Stimulated activated memory B cell treated with anti-CD40 and anti-IgM and Interleukin-4, amounts not matched to agents 10 μg/mL and 1 μg/mL and 100 μg/mL, for 72 hours (primary cell): ENCODE measurements around the gene PLXNB3.
"Not testable (repeated sequence)": the region's sequence is repeated elsewhere in the genome, so short reads cannot be mapped to it uniquely, and the experiment has no call there.

Experiments used
- ATAC-seq: fragments of 150-1000 bp; cut with Tn5 transposase; 2 replicates; pipeline ENCODE4 v1.10.0; 2021
- H3K27ac Mint-ChIP-seq: one replicate; pipeline ENCODE4 v1.8.0; 2022; ENCODE audit warnings: mild to moderate bottlenecking, mixed read lengths
- H3K27me3 Mint-ChIP-seq: one replicate; pipeline ENCODE4 v1.8.0; 2022; ENCODE audit warnings: mixed read lengths
- H3K36me3 Mint-ChIP-seq: one replicate; pipeline ENCODE4 v1.8.0; 2022; ENCODE audit warnings: mixed read lengths
- H3K4me1 Mint-ChIP-seq: one replicate; pipeline ENCODE4 v1.8.0; 2022; ENCODE audit warnings: mixed read lengths
- H3K4me3 Mint-ChIP-seq: one replicate; pipeline ENCODE4 v1.8.0; 2022; ENCODE audit warnings: mild to moderate bottlenecking, moderate library complexity, mixed read lengths
- H3K9me3 Mint-ChIP-seq: one replicate; pipeline ENCODE4 v1.8.0; 2022; ENCODE audit warnings: mixed read lengths

The PLXNB3 gene

GRCh38 chrX:153728095-153728494, 36.0 kb upstream of the PLXNB3 start:
- peaks cover 28% of the 10 kb centered on the region for H3K4me1 Mint-ChIP-seq
- H3K4me3 Mint-ChIP-seq = no peak overlapping the region
- H3K36me3 Mint-ChIP-seq = peaks cover 18% of the 10 kb centered on the region
- ATAC-seq = no peak
- no peaks in the 10 kb centered on the region for H3K27me3 Mint-ChIP-seq
- no peak overlapping the region for H3K27ac Mint-ChIP-seq
- H3K9me3 Mint-ChIP-seq = no peaks in the 10 kb centered on the region

DNA sequence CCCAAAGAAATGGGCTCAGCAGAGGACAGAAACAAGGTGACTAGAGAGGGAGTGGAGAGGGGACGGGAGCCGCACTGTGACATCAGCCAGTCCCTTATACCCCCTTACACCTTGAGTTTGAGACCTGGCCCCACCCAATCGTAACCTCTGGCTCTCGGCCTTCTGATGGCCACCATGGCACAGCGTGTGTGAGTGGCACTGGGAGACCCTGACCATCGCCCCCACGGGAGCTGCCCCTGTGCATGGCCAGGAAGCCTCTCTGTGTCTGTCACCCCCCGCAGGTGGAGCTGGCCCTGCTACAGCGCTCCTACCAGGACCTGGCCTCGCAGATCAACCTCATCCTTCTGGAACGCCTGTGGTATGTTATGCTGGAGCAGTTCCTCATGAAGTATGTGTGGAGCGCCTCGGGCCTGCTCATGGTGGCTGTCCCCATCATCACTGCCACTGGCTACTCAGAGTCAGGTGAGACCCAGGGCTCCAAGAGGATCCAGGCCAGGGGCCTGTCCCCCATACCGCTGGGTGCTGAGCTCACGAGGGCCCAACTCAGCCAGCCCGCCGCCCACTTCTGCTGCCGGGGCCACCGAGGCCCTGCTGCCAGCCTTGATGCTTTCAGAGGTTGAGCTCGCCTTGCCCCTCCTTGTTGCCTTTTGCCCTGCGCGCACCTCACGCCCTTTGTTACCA, 35.0 kb upstream of the PLXNB3 start:
- ATAC-seq = no peak
- Mint-ChIP-seq H3K4me3 (no peak overlapping the region), H3K4me1 (peaks cover 24% of the 10 kb centered on the region), H3K9me3 (no peaks in the 10 kb centered on the region), H3K27me3 (no peaks in the 10 kb centered on the region), H3K27ac (no peak overlapping the region), H3K36me3 (peaks cover 18% of the 10 kb centered on the region)

DNA sequence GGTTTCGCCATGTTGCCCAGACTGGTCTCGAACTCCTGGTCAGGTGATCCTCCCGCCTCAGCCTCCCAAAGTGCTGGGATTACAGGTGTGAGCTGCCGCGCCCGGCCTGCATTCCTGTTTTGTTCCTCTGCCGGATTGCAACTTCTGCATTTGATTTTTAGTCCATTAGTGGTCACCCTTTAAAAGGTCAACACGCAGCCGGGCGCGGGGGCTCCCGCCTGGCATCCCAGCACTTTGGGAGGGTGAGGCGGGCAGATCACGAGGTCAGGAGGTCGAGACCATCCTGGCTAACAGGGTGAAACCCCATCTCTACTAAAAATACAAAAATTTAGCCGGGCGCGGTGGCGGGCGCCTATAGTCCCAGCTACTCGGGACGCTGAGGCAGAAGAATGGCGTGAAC, 33.9 kb upstream of the PLXNB3 start:
- not testable (repeated sequence) for H3K27ac Mint-ChIP-seq, H3K4me3 Mint-ChIP-seq, H3K27me3 Mint-ChIP-seq, ATAC-seq, H3K9me3 Mint-ChIP-seq
- peaks cover 23% of the 10 kb centered on the region for H3K36me3 Mint-ChIP-seq
- H3K4me1 Mint-ChIP-seq = peaks cover 30% of the 10 kb centered on the region

DNA sequence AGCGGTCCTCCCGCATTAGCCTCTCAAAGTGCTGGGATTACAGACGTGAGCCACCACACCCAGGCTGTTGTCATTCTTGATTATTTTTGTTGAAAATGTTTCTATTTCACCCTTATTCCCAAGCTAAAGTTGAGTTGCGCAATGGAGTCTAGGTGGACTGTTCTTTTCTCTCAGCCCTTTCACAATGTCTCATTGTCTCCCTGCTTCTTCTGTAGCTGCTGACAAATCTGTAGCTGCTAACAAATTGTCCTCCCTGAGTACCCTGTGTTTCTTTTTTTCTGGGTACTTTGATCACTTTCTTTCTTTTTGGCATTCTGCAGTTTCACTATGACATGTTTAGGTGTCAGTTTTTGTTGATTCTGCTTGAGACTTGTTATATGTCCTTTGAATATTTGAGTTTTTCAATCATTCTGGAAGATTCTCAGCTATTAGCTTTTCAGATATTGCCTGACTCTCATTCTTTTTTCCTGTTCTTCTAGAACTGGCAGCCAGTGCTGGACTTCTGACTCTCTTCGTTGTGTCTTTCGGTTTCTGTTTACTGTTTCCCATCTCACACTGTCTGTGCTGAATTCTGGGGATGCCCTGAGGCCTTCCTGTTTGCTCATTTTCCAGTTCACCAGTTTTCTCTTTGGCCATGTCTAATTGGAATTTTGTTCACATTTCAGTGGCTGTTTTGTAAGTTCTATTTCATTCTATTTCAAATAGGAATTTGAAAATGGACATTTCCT, 32.8 kb upstream of the PLXNB3 start:
- Mint-ChIP-seq H3K4me1 (peaks cover 35% of the 10 kb centered on the region), H3K9me3 (no peaks in the 10 kb centered on the region), H3K36me3 (peaks cover 29% of the 10 kb centered on the region), H3K27me3 (no peaks in the 10 kb centered on the region), H3K27ac (no peak overlapping the region), H3K4me3 (no peak overlapping the region)
- ATAC-seq = no peak

- H3K4me1 Mint-ChIP-seq = peaks cover 33% of the 10 kb centered on the region
- ATAC-seq = no peak
- H3K27ac Mint-ChIP-seq = no peak overlapping the region
- H3K9me3 Mint-ChIP-seq = no peaks in the 10 kb centered on the region
- no peak overlapping the region for H3K4me3 Mint-ChIP-seq
- no peaks in the 10 kb centered on the region for H3K27me3 Mint-ChIP-seq
- H3K36me3 Mint-ChIP-seq = peaks cover 34% of the 10 kb centered on the region
Measured at GRCh38 chrX:153731845-153732215, 32.2 kb upstream of the PLXNB3 start.

- no peak overlapping the region for H3K4me3 Mint-ChIP-seq
Measured at GRCh38 chrX:153732401-153732800, 31.6 kb upstream of the PLXNB3 start.

DNA sequence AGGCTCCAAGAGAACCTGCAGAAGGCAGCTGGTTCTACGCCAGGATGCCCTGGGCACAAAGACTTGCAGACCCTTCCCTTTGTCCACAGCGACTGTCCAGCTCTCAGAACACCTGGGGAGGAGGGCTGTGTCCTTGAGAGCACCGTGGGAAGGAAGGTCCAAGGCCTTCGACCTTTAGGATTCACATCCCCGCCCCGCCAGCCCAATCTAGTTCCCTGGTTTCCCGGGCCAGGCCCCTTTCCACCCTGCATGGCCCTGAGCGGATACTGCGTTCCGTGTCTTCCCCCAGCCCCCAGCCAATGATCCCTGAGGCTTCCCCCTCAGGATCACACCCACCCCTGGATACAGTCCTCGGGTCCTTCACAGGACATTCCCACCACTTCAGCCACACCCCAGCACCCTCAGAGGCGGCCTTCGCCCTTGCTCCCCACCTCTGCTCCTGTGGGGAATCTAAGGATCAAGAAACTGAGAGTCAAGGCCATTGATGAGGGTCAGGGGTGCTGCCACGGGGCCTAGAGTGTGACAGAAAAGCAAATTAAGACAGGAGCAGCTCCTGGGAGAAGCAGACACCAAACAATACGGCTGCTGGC, 30.3 kb upstream of the PLXNB3 start:
- Mint-ChIP-seq H3K36me3 (peaks cover 37% of the 10 kb centered on the region), H3K27ac (no peak overlapping the region), H3K9me3 (no peaks in the 10 kb centered on the region), H3K27me3 (no peaks in the 10 kb centered on the region), H3K4me3 (no peak overlapping the region), H3K4me1 (peaks cover 25% of the 10 kb centered on the region)
- no peak for ATAC-seq

More at GRCh38 chrX:153732401-153732800, 31.6 kb upstream of the PLXNB3 start:
- Mint-ChIP-seq H3K4me1 (peaks cover 28% of the 10 kb centered on the region), H3K36me3 (peaks cover 37% of the 10 kb centered on the region), H3K9me3 (no peaks in the 10 kb centered on the region), H3K27me3 (no peaks in the 10 kb centered on the region), H3K27ac (no peak overlapping the region)
- no peak for ATAC-seq

GRCh38 chrX:153734871-153735270, 29.2 kb upstream of the PLXNB3 start:
- no peak overlapping the region for H3K4me3 Mint-ChIP-seq
- peaks cover 37% of the 10 kb centered on the region for H3K36me3 Mint-ChIP-seq
- no peak for ATAC-seq
- H3K27ac Mint-ChIP-seq = peak overlapping the region; percentile 6
- H3K4me1 Mint-ChIP-seq = peaks cover 25% of the 10 kb centered on the region
- no peaks in the 10 kb centered on the region for H3K27me3 Mint-ChIP-seq
- no peaks in the 10 kb centered on the region for H3K9me3 Mint-ChIP-seq

GRCh38 chrX:153735274-153735673, 28.8 kb upstream of the PLXNB3 start:
- Mint-ChIP-seq H3K36me3 (peaks cover 37% of the 10 kb centered on the region), H3K27me3 (no peaks in the 10 kb centered on the region), H3K9me3 (no peaks in the 10 kb centered on the region), H3K4me3 (no peak overlapping the region), H3K27ac (peak overlapping the region; percentile 6), H3K4me1 (peaks cover 25% of the 10 kb centered on the region)
- ATAC-seq = peak; percentile 65

DNA sequence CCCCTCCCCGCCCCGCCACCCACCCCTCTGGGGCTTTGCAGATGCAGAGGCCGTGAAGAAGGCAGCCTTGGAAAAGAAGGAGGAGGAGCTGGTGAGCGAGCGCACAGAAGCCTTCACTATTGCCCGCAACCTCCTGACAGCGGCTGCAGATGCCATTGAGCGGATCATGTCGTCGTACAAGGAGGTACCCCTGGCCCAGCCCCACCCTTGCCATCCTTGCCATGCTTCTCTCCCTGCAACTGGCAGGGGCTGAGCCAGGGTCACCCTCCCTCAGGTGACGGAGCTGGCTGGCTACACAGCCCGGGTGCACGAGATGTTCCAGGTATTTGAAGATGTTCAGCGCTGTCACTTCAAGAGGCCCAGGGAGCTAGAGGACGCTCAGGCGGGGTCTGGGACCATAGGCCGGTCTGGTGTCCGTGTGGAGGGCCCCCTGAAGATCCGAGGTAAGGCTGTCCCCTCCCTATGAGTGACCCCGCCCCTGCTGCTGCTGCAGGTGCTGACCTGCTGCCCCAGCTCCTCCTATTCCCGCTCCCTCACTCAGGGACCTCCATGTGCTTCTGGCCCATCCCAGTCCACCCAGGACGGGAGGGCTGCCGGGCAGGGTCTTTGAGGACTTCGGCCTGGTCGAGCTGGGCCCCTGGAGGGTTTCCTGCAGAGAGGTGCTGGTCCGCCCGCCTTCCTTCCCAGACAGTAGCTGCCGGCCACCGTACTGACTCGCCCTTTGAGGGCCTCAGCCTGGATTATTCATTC, 27.8 kb upstream of the PLXNB3 start:
- no peaks in the 10 kb centered on the region for H3K27me3 Mint-ChIP-seq
- H3K9me3 Mint-ChIP-seq = no peaks in the 10 kb centered on the region
- peaks cover 29% of the 10 kb centered on the region for H3K36me3 Mint-ChIP-seq
- no peak for ATAC-seq
- H3K4me3 Mint-ChIP-seq = no peak overlapping the region
- H3K4me1 Mint-ChIP-seq = peaks cover 29% of the 10 kb centered on the region
- H3K27ac Mint-ChIP-seq = no peak overlapping the region

DNA sequence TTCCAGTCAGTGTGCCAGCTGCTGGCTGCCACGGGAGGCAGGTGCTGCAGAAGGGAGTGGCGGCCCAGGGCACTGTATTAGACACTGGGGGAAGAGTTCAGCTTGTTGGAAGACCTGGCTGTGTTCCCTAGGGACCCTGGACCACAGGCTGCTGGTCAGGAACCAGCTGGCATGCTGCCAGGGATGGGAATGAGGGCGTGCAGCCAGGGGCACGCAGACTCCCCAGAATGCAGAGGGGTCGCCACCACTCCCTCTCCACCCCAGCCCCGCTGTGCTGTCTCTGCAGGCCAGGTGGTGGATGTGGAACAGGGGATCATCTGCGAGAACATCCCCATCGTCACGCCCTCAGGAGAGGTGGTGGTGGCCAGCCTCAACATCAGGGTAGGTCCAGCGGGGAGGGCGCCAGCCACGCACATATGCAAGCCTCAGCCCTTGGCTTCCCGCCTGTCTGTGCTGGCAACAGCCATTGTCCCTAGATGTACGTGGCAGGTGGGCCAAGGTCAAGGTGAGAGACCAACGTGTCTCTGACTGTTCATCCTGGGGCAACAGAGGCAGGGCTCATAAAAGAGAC, 27.1 kb upstream of the PLXNB3 start:
- ATAC-seq = no peak
- H3K36me3 Mint-ChIP-seq = peaks cover 22% of the 10 kb centered on the region
- H3K4me1 Mint-ChIP-seq = peaks cover 27% of the 10 kb centered on the region
- H3K9me3 Mint-ChIP-seq = no peaks in the 10 kb centered on the region
- no peaks in the 10 kb centered on the region for H3K27me3 Mint-ChIP-seq
- no peak overlapping the region for H3K27ac Mint-ChIP-seq
- H3K4me3 Mint-ChIP-seq = no peak overlapping the region

GRCh38 chrX:153738056-153738605, 25.9 kb upstream of the PLXNB3 start:
- peaks cover 33% of the 10 kb centered on the region for H3K4me1 Mint-ChIP-seq
- H3K27ac Mint-ChIP-seq = no peak overlapping the region
- no peak overlapping the region for H3K4me3 Mint-ChIP-seq
- H3K27me3 Mint-ChIP-seq = no peaks in the 10 kb centered on the region
- no peaks in the 10 kb centered on the region for H3K9me3 Mint-ChIP-seq
- H3K36me3 Mint-ChIP-seq = peaks cover 19% of the 10 kb centered on the region
- ATAC-seq = no peak

DNA sequence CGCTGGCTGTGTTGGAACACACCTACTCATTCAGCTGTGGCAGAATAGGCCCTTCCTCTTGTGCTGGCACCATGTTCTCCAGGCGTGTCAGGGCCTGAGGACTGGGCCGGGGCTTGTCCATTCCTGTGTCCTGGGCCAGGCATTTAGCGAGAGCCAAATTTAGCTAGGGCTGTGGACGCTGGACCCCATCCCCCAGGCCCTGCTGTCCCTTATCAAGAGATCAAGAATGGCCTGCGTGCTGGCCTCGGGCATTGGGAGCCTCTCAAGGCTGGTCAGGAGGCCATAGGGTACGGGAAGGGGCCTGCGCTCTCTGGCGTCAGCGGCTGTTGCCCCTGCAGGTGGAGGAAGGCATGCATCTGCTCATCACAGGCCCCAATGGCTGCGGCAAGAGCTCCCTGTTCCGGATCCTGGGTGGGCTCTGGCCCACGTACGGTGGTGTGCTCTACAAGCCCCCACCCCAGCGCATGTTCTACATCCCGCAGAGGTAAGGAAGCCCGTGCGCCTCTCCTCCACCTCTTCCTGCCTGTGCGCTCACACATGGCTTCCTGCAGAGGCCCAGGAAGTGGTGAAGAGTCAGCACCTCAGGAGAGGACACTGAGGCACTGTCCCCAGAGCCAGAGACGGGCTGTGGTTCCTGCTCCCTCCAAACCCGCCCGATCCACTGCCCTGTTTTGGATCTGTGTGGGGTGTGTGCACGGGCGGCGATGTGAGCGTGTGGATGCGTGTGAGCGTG, 24.1 kb upstream of the PLXNB3 start:
- Mint-ChIP-seq H3K9me3 (no peaks in the 10 kb centered on the region), H3K4me1 (peaks cover 39% of the 10 kb centered on the region), H3K36me3 (peaks cover 15% of the 10 kb centered on the region), H3K27me3 (no peaks in the 10 kb centered on the region), H3K4me3 (no peak overlapping the region), H3K27ac (no peak overlapping the region)
- no peak for ATAC-seq

GRCh38 chrX:153740631-153741222, 23.3 kb upstream of the PLXNB3 start:
- Mint-ChIP-seq H3K9me3 (no peaks in the 10 kb centered on the region), H3K4me3 (no peak overlapping the region), H3K27me3 (no peaks in the 10 kb centered on the region), H3K36me3 (peaks cover 7% of the 10 kb centered on the region), H3K27ac (no peak overlapping the region), H3K4me1 (peaks cover 34% of the 10 kb centered on the region)
- no peak for ATAC-seq
